Sigmoid colon (tissue), 7 donors: ENCODE data around the gene WASF2. TPM values are rescaled to one million over a fixed set of nuclear protein-coding genes. Genes with fewer than 3 reads are reported as not detected.

ENCODE experiments used
- DNase-seq: peaks from one replicate; pipeline ENCODE4 v3.0.0-alpha.2; 2019
- H3K27ac ChIP-seq, 4 donors: fragments of 200-600 bp; sonication (generic); one replicate each; pipeline ENCODE4 v1.5.1; 2016 to 2019; ENCODE audit warnings: mild to moderate bottlenecking in 1 of 4
- H3K27me3 ChIP-seq, 3 donors: fragments of 200-600 bp; sonication (generic); one replicate each; pipeline ENCODE4 v1.5.1; 2019; ENCODE audit warnings: mild to moderate bottlenecking in 1 of 3
- H3K36me3 ChIP-seq, 4 donors: fragments of 200-600 bp; sonication (generic); one replicate each; pipeline ENCODE4 v1.5.1; 2016 to 2019
- H3K4me1 ChIP-seq, 4 donors: fragments of 200-600 bp; sonication (generic); one replicate each; pipeline ENCODE4 v1.5.1; 2017 to 2019
- H3K4me3 ChIP-seq, 4 donors: fragments of 200-600 bp; sonication (generic); one replicate each; pipeline ENCODE4 v1.5.1; 2017 to 2019; ENCODE audit warnings: mild to moderate bottlenecking in 2 of 4, moderate library complexity in 1 of 4
- H3K9me3 ChIP-seq, 4 donors: fragments of 200-600 bp in 3 of 4; sonication (generic) in 3 of 4; one replicate each; pipeline versions ENCODE4 v1.5.1 to v1.6.1; 2013 to 2019
- EP300 ChIP-seq, 4 donors: sonication (generic); formaldehyde crosslinking; IDR thresholded peaks; one replicate each; pipeline ENCODE4 v1.6.1; 2017; ENCODE audit warnings: antibody characterized with exemption in 4 of 4
- POLR2A ChIP-seq, 2 donors: fragments of 450-650 bp; IDR thresholded peaks; one replicate each; pipeline ENCODE4 v1.6.1; 2016; ENCODE audit warnings: antibody characterized with exemption in 2 of 2, mild to moderate bottlenecking in 2 of 2, moderate library complexity in 2 of 2
- POLR2AphosphoS5 ChIP-seq, 4 donors: sonication (generic); formaldehyde crosslinking; IDR thresholded peaks; one replicate each; pipeline ENCODE4 v1.6.1; 2017; ENCODE audit warnings: antibody characterized with exemption in 4 of 4
- WGBS, 2 donors: extraction: QIAGEN DNeasy Blood & Tissue Kit; methylation state at CpG; one replicate each; pipeline ENCODE4 v1.1.7; 2013; 5-methylcytosine and 5-hydroxymethylcytosine counted together
- intact Hi-C: fragments of 100-400 bp; cut with DNase I; formaldehyde crosslinking; loops from one replicate; pipeline ENCODE4 v1.15.1; 2023
- polyA plus RNA-seq, 3 donors: library from polyadenylated mRNA; stranded (reverse); fragments of 200-250 nt; gene quantifications; one replicate each; pipeline ENCODE4 v1.2.3, GENCODE V29; 2013
- total RNA-seq, 4 donors: library from RNA; depleted of rRNA; stranded (reverse); fragments of >200 nt; gene quantifications; one replicate each; pipeline ENCODE4 v1.1.0, GENCODE V29; 2016
- TF ChIP-seq, protein P1 (sequence below), 4 experiments: fragments of 450-650 bp in 3 of 4; fragments of 200-600 bp in 1 of 4; IDR thresholded peaks; one replicate each; pipeline ENCODE4 v1.5.1; 2016 to 2019; ENCODE audit warnings: antibody characterized with exemption in 4 of 4, mild to moderate bottlenecking in 3 of 4, moderate library complexity in 2 of 4
- donor health status: healthy with polysubstance abuse.
- donor health status: Bipolar disorder and iron deficiency.
- donor health status: healthy.

WASF2 gene
- total and polyA plus RNA-seq, 7 donors: 30.0 to 69.6 (median 56.9) TPM

DNA sequence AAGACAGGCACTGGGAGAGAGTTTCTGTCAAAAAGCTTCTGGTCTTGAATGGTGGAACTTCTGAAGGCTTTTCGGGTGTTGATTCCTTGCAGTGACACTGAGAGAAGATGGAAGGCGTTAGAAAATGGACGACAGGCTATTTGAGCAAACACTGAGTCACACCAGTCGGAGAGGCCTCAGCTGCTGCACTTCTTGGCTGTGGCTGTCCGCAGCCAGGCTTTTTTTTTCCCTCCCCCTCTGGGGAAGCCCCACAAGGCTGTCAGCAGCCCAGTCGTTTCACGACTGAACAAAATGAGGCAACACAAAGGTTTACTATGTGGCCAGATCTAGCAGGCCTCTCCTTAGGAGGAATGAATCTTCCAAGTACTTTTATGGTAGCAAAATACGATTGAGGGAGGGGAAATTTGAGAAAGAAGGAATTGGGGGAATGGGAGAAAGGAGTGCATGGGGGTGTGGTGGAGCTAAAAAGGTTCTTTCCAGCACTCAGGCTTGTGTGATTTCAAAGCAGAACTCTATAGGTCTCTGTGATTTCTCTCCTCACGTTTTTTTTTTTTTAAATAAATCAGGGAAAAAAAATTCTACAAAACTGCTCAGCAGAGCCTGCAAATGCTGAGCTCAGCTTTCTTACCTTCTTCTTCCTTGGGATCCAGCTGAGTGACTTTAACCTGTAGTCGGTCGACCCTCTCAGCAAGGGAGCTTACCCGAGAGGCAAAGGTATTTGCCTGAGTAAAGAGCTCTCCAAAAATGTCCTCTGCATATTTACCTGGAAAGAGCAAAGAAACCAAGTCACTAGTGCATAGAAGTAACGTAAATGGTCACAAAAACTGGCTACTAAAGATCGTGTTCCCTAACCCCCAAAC, 71.4 kb downstream of the WASF2 start:
- no peaks in the 10 kb centered on the region for H3K9me3 ChIP-seq
- intact Hi-C loops: loop anchor here (2.0 kb wide), 1 partner anchor 70 kb away; no protein-coding TSS in a partner anchor
- H3K4me3 ChIP-seq: no peak overlapping the region
- WGBS, 2 donors: 56 to 57% methylated on average over 14 of the region's 14 CpGs
- no peak for TF ChIP-seq POLR2A (IDR thresholded peaks at IDR 0.05)
- TF ChIP-seq POLR2AphosphoS5 (IDR thresholded peaks at IDR 0.05): peak; percentile 52 to 82 (median 65)
- TF ChIP-seq EP300 (IDR thresholded peaks at IDR 0.05): peak in 1 of 4 donors; percentile 73
- peaks cover 0 to 59% (median 47%) of the 10 kb centered on the region in 4 donors for H3K4me1 ChIP-seq
- peak; percentile 95 for DNase-seq
- peak overlapping the region; percentile 81 to 91 (median 85) for H3K27ac ChIP-seq
- peaks cover 19 to 40% (median 33%) of the 10 kb centered on the region in 4 donors for H3K36me3 ChIP-seq
- no peaks in the 10 kb centered on the region for H3K27me3 ChIP-seq

DNA sequence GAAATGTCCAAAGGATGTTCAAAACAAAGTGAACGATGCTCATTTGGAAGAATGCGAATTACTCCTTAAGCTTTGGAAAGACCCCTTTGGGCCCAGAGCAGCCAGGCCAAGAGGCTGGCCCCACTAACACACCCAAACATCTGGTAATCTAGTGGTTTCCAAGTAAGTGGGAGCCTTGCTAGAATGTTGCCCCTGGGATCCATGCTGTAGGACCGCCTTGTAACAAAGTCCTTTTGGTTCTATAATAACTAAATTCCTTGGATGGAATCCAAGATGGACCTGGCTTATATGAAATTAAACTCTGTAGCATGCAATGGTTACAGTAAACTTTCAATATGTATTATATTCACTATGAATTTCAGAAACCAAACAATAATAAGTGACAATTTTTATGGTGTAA, 72.3 kb downstream of the WASF2 start:
- Histone ChIP-seq H3K4me3 (no peak overlapping the region), H3K9me3 (no peaks in the 10 kb centered on the region), H3K36me3 (peaks cover 27 to 49% (median 41%) of the 10 kb centered on the region in 4 donors), H3K27me3 (no peaks in the 10 kb centered on the region), H3K4me1 (peaks cover under 1 to 57% (median 45%) of the 10 kb centered on the region in 4 donors), H3K27ac (peak overlapping the region; percentile 81 to 91 (median 85))
- 84 to 87% methylated on average over 3 of the region's 3 CpGs for WGBS, 2 donors
- TF ChIP-seq POLR2AphosphoS5 (IDR thresholded peaks at IDR 0.05): no peak
- no peak for TF ChIP-seq EP300 (IDR thresholded peaks at IDR 0.05)
- TF ChIP-seq, protein P1, sequence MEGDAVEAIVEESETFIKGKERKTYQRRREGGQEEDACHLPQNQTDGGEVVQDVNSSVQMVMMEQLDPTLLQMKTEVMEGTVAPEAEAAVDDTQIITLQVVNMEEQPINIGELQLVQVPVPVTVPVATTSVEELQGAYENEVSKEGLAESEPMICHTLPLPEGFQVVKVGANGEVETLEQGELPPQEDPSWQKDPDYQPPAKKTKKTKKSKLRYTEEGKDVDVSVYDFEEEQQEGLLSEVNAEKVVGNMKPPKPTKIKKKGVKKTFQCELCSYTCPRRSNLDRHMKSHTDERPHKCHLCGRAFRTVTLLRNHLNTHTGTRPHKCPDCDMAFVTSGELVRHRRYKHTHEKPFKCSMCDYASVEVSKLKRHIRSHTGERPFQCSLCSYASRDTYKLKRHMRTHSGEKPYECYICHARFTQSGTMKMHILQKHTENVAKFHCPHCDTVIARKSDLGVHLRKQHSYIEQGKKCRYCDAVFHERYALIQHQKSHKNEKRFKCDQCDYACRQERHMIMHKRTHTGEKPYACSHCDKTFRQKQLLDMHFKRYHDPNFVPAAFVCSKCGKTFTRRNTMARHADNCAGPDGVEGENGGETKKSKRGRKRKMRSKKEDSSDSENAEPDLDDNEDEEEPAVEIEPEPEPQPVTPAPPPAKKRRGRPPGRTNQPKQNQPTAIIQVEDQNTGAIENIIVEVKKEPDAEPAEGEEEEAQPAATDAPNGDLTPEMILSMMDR (IDR thresholded peaks at IDR 0.05): no peak
- no peak for TF ChIP-seq POLR2A (IDR thresholded peaks at IDR 0.05)
- DNase-seq: no peak
- intact Hi-C loops: loop anchor here (1.0 to 2.0 kb wide), 2 partner anchors 71 to 187 kb away; partner anchors contain the start of gene AHDC1

DNA sequence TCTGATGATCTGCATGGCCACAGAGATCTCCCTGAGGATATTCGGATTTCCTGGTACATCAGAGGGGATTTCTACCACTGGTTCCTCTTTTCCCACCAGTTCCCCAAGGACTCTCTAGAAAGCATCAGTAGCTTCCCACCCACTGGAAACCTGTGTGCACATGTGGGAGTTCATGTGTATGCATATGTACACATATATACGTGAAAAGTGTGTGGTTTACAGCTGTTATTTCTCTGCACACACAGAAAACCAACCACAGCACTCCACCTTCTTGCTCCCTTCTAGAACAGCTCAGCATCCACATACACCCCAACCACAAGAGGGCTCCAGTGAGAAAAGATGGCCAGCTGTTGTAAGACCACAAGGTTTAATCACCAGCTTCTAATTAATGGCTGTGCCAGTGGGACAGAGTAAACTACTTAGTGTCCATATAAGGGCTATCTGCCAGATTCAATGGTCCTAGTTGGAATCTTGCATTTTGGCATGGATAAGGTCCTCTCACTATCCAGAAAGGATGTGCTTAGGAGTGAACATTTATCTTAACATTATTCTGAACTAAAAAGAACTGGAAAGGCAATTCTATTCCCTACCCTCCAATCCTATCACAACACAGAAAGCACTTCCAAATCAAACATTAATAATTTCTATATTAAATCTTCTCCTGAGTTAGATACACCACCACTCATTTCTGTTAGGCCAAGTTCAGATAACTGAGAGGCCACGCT, 73.4 kb downstream of the WASF2 start:
- Histone ChIP-seq H3K27ac (peak overlapping the region; percentile 81 to 91 (median 85)), H3K36me3 (peaks cover 36 to 60% (median 53%) of the 10 kb centered on the region in 4 donors), H3K27me3 (no peaks in the 10 kb centered on the region), H3K4me1 (peaks cover 3 to 54% (median 45%) of the 10 kb centered on the region in 4 donors), H3K9me3 (no peaks in the 10 kb centered on the region), H3K4me3 (no peak overlapping the region)
- TF ChIP-seq, protein P1 (IDR thresholded peaks at IDR 0.05): peak; percentile 54 to 63 (median 60)
- peak in 1 of 4 donors; percentile 21 for TF ChIP-seq POLR2AphosphoS5 (IDR thresholded peaks at IDR 0.05)
- no peak for TF ChIP-seq POLR2A (IDR thresholded peaks at IDR 0.05)
- no peak for TF ChIP-seq EP300 (IDR thresholded peaks at IDR 0.05)
- DNase-seq: no peak
- intact Hi-C loops: loop anchor here (1.0 kb wide), 1 partner anchor 188 kb away; the partner anchor contains the start of gene AHDC1
- WGBS, 2 donors: 68 to 69% methylated on average over 3 of the region's 3 CpGs

DNA sequence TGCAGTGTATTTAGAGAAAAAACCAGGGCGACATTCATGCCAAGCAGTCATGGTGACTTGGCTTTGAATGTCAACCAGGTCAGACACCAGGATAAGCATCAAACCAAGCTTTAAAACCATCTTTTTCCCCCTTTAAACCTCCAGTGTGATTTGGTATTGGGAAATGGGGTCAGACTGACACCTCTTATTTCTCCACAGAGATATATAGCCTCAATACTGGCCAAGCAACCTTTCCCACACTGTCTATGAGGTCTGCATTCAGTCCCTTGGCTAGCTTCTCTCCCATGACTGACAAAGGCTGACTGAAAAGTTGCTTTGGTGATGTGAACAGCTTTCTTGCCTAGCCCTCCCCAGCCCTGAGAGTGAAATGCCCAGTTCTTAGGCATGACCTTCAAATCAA, 75.9 kb downstream of the WASF2 start:
- H3K27ac ChIP-seq: no peak overlapping the region
- no peak overlapping the region for H3K4me3 ChIP-seq
- H3K36me3 ChIP-seq: peaks cover 48 to 85% (median 75%) of the 10 kb centered on the region in 4 donors
- no peaks in the 10 kb centered on the region for H3K9me3 ChIP-seq
- no peaks in the 10 kb centered on the region for H3K27me3 ChIP-seq
- DNase-seq: no peak
- TF ChIP-seq EP300 (IDR thresholded peaks at IDR 0.05): no peak
- TF ChIP-seq POLR2A (IDR thresholded peaks at IDR 0.05): no peak
- 93 to 96% methylated on average over 1 of the region's 1 CpG for WGBS, 2 donors
- intact Hi-C loops: no loop called here
- H3K4me1 ChIP-seq: peaks cover 3 to 36% (median 33%) of the 10 kb centered on the region in 4 donors

DNA sequence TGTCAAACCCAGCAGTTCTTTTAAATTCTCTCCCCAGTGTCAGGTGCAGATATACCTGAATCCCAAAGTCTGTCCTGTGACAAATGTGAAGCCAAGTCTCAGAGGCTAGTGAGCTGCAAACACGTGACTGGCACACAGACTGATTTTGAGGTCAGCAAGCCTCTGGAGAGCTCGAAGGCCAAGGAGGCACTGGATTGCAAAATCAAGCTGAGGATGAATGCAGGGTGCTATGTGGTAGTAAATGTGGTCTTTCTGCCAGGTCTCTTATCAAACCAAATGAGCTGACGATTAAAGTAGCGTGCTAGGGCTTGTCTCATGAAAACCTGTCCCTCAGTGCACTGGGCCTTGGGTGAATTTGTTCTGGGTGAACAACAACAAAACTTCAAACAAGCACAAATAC, 77.0 kb downstream of the WASF2 start:
- intact Hi-C loops: no loop called here

More for the DNA sequence above, 77.0 kb downstream of the WASF2 start:
- H3K9me3 ChIP-seq: no peaks in the 10 kb centered on the region
- DNase-seq: no peak
- no peak overlapping the region for H3K27ac ChIP-seq
- WGBS, 2 donors: 93 to 94% methylated on average over 4 of the region's 4 CpGs
- peaks cover 3 to 25% (median 22%) of the 10 kb centered on the region in 4 donors for H3K4me1 ChIP-seq
- no peaks in the 10 kb centered on the region for H3K27me3 ChIP-seq
- TF ChIP-seq EP300 (IDR thresholded peaks at IDR 0.05) (no peak), POLR2A (IDR thresholded peaks at IDR 0.05) (no peak), POLR2AphosphoS5 (IDR thresholded peaks at IDR 0.05) (no peak)
- TF ChIP-seq, protein P1 (IDR thresholded peaks at IDR 0.05): no peak
- H3K4me3 ChIP-seq: no peak overlapping the region
- H3K36me3 ChIP-seq: peaks cover 48 to 96% (median 83%) of the 10 kb centered on the region in 4 donors
